ENCODE data around the gene PARVB. TPM values are rescaled to one million over a fixed set of nuclear protein-coding genes. Genes with fewer than 3 reads are reported as not detected.

Gene PARVB
- total RNA-seq, 1 experiment from 2014 or later = 85.3 TPM

DNA sequence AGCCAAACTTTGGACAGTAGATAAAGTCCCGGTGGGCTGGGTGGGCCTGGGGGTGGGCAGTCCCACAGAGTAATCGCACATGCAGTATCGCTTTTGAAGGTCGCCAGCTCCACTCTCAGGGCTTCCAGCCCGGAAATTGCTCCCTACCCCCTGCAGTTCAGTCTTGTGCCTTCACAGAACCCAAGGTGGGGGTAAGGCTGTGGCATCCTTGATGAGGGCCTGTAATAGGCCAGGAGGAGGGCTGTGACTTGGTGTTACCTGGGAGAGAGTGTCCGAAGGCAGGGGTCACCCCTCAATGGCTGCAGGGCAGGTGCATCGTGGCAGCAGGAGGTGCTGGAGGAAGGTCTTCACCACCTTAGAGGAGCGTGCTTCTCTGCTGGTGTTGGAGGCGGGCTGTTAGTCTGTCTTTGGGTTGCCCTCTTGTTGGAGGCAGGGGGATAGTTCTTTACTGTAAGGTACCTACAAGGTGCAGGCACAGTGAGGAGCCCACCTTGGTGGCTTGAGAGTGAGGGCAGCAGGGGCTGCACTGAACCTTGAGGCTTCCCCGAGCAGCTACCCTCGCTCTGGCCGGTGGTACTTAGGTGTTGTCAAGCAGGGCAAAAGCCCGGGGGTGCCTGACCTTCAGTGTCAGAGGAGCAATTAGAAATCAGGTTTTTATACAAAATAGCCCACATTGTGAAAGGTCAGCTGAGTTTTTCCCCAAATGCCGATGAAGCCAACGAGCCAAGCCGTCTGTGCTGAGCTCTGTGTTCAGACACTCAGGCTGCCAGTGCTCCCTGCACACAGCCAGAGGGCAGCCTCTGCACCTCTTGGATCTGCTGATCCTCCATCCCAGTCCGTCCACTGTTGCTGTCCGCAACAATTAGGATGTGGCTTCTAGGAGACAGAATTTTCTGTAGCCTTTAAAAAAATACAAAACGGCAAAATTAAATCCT lies 47.0 kb upstream of the PARVB start:
- intact Hi-C loops (cut with micrococcal nuclease) = no loop called here
- H3K9me2 ChIP-seq (replicated peaks; ENCODE audit: low read length) = no peaks in the 10 kb centered on the region
- POLR2A ChIA-PET (ENCODE audit: unreplicated experiment) = no interaction called here
- TF ChIP-seq, protein P1, sequence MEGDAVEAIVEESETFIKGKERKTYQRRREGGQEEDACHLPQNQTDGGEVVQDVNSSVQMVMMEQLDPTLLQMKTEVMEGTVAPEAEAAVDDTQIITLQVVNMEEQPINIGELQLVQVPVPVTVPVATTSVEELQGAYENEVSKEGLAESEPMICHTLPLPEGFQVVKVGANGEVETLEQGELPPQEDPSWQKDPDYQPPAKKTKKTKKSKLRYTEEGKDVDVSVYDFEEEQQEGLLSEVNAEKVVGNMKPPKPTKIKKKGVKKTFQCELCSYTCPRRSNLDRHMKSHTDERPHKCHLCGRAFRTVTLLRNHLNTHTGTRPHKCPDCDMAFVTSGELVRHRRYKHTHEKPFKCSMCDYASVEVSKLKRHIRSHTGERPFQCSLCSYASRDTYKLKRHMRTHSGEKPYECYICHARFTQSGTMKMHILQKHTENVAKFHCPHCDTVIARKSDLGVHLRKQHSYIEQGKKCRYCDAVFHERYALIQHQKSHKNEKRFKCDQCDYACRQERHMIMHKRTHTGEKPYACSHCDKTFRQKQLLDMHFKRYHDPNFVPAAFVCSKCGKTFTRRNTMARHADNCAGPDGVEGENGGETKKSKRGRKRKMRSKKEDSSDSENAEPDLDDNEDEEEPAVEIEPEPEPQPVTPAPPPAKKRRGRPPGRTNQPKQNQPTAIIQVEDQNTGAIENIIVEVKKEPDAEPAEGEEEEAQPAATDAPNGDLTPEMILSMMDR (conservative IDR thresholded peaks at IDR 0.05; ENCODE audit: low read depth, low read length) = no peak
- TF ChIP-seq EZH2 (IDR thresholded peaks at IDR 0.05; ENCODE audit: low read length, unreplicated experiment) (no peak), EZH2phosphoT487 (IDR thresholded peaks at IDR 0.05; ENCODE audit: borderline replicate concordance, low read length) (no peak)
- no peak for DNase-seq
- no peak overlapping the region for H3K27ac ChIP-seq (ENCODE audit: low read length)
- no peaks in the 10 kb centered on the region for H3K27me3 ChIP-seq (ENCODE audit: low read length)
- ATAC-seq = no peak
- H3F3A ChIP-seq (ENCODE audit: low read length, unreplicated experiment) = no peaks in the 10 kb centered on the region
- peaks cover 14% of the 10 kb centered on the region; the same call in 1 of the 2 replicates for H3K36me3 ChIP-seq (ENCODE audit: low read depth, low read length)
- H3K9me3 ChIP-seq (ENCODE audit: low read length) = no peaks in the 10 kb centered on the region
- no peak overlapping the region for H3K4me3 ChIP-seq (ENCODE audit: low read length)
- H2AFZ ChIP-seq (ENCODE audit: low read length) = no peak overlapping the region
- no TSS peak for BruUV-seq (replicated peaks)
- H3K4me2 ChIP-seq (ENCODE audit: low read length) = no peak overlapping the region
- no peaks in the 10 kb centered on the region for H4K20me1 ChIP-seq (ENCODE audit: low read length)
- H3K79me2 ChIP-seq (ENCODE audit: low read length) = no peaks in the 10 kb centered on the region
- no peak overlapping the region for H3K9ac ChIP-seq (ENCODE audit: low read length)
- no peaks in the 10 kb centered on the region for H3K4me1 ChIP-seq (ENCODE audit: insufficient read depth, low read length)
- CTCF ChIA-PET = no interaction called here

DNA sequence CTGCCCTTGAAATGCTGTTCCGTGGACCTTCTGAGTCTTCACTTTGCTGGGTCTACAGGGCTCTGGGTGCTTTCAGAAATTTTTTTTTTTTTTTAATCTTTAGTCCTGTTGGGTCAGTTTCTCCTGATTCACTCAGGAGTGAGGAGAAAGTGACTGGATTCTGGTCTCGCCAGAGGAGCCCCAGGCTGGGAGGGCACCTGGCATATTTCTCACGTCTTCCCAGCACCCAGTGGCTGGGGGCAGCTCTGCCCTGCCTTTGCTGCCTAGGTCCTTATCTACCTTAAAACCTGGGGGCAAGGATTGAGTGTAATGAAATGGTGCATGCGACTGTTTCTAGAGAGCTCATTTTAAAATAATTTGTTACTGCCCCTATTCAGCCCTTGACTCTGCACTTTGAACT lies 45.5 kb upstream of the PARVB start:
- BruUV-seq (replicated peaks) = no TSS peak
- POLR2A ChIA-PET (ENCODE audit: unreplicated experiment) = no interaction called here

More for the DNA sequence above, 45.5 kb upstream of the PARVB start:
- Histone ChIP-seq H3K9me2 (replicated peaks; ENCODE audit: low read length) (no peaks in the 10 kb centered on the region), H3K36me3 (ENCODE audit: low read depth, low read length) (peaks cover 11% of the 10 kb centered on the region; the same call in 1 of the 2 replicates), H4K20me1 (ENCODE audit: low read length) (no peaks in the 10 kb centered on the region), H3F3A (ENCODE audit: low read length, unreplicated experiment) (no peaks in the 10 kb centered on the region), H3K4me3 (ENCODE audit: low read length) (no peak overlapping the region), H3K27ac (ENCODE audit: low read length) (no peak overlapping the region), H3K79me2 (ENCODE audit: low read length) (no peaks in the 10 kb centered on the region), H3K27me3 (ENCODE audit: low read length) (no peaks in the 10 kb centered on the region), H2AFZ (ENCODE audit: low read length) (no peak overlapping the region), H3K4me2 (ENCODE audit: low read length) (no peak overlapping the region), H3K9me3 (ENCODE audit: low read length) (no peaks in the 10 kb centered on the region), H3K9ac (ENCODE audit: low read length) (no peak overlapping the region), H3K4me1 (ENCODE audit: insufficient read depth, low read length) (no peaks in the 10 kb centered on the region)
- intact Hi-C loops (cut with micrococcal nuclease) = no loop called here
- no peak for DNase-seq
- ATAC-seq = no peak
- CTCF ChIA-PET = no interaction called here
- TF ChIP-seq, protein P1 (conservative IDR thresholded peaks at IDR 0.05; ENCODE audit: low read depth, low read length) = no peak
- TF ChIP-seq EZH2 (IDR thresholded peaks at IDR 0.05; ENCODE audit: low read length, unreplicated experiment) (no peak), EZH2phosphoT487 (IDR thresholded peaks at IDR 0.05; ENCODE audit: borderline replicate concordance, low read length) (no peak)

All from PC-3 (cell line).